ENCODE results near the gene C1QTNF12.

The C1QTNF12 gene, protein sequence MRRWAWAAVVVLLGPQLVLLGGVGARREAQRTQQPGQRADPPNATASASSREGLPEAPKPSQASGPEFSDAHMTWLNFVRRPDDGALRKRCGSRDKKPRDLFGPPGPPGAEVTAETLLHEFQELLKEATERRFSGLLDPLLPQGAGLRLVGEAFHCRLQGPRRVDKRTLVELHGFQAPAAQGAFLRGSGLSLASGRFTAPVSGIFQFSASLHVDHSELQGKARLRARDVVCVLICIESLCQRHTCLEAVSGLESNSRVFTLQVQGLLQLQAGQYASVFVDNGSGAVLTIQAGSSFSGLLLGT

DNA sequence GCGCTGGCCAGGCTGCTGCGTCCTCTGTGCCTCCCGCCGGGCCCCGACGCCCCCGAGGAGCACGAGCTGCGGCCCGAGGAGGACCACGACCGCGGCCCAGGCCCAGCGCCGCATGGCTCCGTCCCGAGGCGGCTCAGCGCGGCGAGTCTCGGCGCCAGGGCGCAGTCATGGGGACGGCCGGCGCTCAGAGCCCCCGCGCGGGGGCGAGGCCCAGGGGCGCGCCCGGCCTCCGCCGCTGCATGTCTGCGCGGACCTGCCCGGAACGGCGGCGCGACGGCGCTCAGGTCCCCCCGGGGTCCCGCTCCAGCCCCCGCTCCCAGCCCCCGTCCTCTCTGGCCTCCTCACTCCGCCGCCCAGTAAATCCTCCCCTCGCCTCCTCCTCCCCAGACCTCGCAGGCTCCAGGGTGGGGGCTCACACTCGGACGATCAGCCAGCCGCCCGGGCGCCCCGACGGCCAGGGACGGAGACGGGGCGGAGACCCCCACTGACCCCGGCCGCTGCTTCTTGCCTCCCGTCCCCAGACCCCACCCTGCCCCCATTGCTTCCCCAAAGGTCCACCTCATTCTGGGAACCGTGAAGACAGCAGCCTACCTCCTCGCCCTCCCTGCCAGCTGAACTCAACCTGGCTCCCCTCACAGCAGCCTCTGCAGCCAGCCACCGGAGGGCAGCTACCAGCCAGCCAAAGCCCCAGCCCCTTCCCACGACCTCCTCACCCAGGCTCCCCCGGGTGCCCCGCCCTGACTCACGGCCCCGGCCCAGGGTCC, at the start of gene C1QTNF12:
Gene C1QTNF12, minus strand, starts transcription at position 146 of the 764 bp plus-strand sequence. Its CDS starts 32 bp downstream, at position 114.
- no peak for DNase-seq

DNA sequence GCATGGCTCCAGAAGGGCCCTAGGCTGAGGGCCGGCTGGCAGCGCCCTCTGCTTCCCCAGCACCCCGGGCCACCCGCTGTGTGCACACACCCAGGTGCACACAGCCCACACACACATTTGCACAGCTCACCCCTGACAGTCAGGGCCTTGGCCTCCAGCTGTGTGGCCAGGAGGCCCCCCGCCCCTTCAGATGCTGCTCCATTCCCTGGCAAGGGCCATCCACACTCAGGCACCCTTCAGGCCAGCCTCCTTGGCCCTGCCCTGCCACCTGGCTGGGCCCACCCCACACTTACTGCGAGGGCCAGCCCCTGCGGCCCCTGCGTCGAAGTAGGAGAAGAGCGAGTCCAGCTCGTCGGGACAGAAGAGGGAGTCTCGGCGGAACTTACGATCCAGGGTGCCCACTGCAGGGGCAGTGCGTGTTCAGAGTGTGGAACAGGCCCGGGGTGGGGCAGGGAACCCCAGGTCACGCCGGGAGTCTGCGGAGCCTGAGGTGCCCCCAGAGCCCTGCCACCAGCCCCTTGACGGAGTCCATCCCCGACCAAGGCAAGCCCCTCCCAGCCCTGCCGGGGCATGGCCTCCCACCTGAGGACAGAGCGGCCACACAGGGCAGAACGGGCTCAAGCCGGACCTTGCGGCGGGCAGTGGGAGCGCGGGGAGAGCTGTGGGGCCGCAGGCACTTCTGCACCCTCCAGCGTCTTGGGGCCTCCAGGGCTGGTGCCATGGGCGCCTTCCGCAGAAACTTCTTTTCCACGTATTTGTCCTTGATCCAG, 48.8 kb upstream of the C1QTNF12 start:
- DNase-seq = no peak

DNA sequence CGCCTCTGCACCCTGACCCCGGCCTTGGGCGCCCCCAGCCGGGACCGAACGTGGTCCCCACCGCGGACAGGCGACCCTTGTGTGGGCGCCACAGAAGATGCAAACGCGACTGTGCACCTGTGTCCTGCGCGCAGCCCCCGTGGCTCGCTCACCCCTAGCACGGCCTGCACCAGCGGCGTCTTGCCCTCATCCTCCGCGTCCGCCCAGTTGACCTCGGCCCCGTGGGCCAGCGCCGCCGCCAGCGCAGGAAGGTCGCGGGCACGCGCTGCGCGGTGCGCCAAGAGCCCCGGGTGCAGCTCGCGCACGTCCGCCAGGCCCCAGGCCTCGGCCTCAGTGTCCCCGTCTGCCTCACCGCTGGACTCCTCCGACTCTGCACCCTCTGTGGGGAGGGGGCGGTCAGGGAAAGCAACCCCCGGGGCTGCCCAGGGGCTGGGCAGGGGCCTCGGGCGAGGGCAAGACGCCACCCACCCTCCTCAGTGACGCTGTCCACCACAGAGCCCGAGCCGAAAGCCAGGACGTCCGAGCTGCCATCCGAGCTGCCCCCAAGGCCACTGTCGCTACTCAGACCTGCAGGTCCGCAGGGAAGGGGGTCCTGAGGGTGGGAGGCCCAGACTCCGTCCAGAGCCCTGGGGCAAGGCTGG, 47.8 kb upstream of the C1QTNF12 start:
- no peak for DNase-seq

DNA sequence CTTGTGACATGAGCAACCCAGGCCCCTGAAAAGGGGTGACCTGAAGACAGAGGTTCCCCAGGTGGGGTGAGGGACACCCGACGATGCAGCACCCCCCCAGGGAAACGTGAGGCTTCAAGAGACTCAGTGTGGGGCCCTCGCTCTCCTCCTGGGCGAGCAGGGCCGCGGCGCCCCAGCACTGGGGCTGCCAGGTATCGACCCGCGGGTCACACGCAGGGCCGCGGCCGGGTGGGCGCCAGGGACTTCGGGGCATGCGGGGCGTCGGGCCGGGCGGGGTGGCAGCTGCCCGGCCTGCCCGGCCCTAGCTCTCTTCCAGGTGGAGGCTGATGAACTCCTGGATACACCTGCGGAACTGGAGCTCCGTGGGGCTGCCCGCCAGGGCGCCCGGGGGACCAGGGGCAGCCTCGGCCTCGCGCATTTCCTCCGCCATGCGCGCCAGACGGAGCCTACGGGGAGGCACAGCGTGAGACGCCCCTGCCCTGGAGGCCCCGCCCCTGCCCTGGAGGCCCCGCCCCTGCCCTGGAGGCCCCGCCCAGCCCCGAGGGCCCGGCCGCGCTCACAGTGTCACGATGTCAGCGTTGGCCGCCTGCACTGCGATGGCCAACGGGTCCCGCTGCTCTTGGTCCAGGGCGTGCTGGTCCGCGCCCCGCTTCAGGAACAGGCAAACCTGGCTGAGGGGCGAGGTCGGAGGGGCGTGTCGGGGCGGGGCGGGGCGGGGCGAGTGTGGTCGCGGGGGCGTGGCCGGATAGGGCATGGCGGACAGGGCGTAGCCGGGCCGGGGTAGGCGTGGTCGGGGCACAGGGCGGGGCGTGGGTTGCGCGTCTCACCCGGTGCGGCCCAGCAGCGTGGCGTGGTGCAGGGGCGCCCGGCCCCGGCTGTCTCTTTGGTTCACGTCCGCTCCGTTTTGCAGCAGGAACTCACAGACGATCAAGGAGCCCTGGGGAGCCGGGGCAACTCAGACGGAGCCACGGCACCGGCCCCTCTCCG, 47.0 kb upstream of the C1QTNF12 start:
- DNase-seq = no peak

DNA sequence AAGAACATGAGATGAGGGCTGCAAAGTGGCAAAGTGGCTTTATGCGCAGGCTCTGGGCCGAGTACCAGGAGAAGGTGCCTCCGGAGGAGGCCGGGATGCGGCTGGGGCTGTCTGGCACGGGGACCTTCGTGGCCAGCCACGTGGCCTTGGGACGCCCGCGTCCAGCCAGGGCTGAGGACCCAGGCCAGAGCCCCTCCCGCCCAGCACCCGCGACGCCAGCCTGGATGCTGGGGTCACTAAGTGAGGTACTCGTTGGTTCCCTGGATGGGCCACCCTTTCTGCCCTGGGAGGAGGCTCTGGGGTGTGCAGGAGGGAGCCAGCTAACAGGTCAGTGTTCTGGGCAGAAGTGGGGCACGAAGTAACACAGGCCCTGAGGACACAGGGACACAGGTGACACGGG, 46.3 kb upstream of the C1QTNF12 start:
- no peak for DNase-seq

DNA sequence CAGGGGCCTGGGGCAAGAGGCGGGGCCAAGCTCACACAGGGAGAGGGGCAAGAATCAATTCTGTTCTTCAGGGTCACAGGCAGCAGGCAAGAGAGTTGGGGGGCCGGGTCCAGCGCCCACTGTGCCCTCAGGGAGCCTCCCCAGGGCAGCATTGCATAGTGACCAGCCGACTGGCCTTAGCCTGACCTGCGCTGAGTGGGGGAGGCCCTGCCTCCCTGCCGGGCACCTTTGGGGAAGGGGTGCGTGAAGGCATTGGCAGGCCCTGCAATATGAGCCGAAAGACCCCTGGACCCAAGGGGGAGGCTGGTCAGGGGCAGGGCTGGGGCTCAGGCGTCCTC, 45.9 kb upstream of the C1QTNF12 start:
- DNase-seq = no peak

DNA sequence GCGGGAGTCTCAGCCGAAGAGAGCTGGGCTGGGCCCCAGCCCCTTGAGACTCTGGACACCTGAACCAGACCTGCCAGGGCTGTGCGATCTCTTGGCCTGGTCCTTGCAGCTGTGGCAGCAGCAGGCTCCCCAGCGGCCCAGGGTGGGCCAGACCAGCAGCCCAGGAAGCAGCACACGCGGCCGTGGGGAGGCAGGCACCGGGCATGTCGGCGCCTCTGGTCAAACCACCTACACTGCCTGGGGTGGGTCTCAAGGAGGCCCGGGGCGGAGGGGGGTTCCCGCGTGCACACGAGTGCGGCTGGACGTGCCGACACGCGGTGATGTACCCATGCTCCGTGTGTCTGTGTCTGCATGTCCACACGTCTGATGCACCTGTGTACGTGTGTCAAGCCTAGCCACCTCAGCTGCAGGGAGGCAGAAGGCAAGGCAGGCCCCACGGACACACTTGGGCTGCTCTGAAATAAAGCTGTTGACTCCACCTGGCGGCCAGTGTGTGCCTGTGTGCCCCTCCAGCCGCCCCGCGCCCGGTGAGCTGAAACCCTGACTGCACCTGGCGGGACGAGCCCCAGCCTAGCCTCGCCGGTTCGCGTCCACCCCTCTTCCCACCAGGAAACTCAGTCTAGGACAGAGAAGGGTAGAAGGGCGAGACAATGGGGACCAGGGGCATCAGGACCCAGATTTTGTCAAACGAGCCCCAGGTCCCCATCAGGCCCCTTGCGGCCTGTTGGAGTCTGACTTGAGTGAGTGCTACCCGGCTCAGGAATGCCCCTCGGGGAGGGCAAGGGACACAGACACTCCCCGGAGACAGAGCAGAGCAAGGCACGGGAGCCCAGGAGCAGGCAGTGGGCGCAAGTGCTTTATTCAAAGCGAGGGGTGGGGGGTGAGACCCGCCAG, 45.3 kb upstream of the C1QTNF12 start:
- no peak for DNase-seq

DNA sequence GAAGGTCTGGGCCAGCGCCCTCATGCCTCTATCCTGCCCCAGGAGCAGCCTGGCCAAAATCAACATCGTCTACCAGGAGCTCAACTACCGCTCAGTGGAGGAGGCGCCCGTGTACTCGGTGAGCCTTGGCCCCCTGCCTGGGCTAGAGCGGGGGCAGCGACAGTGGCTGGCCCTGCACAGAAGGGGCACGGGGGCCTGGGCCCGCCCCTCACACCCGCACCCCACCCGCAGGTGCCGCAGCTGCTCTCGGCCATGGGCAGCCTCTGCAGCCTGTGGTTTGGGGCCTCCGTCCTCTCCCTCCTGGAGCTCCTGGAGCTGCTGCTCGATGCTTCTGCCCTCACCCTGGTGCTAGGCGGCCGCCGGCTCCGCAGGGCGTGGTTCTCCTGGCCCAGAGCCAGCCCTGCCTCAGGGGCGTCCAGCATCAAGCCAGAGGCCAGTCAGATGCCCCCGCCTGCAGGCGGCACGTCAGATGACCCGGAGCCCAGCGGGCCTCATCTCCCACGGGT, 44.6 kb upstream of the C1QTNF12 start:
- DNase-seq = no peak

DNA sequence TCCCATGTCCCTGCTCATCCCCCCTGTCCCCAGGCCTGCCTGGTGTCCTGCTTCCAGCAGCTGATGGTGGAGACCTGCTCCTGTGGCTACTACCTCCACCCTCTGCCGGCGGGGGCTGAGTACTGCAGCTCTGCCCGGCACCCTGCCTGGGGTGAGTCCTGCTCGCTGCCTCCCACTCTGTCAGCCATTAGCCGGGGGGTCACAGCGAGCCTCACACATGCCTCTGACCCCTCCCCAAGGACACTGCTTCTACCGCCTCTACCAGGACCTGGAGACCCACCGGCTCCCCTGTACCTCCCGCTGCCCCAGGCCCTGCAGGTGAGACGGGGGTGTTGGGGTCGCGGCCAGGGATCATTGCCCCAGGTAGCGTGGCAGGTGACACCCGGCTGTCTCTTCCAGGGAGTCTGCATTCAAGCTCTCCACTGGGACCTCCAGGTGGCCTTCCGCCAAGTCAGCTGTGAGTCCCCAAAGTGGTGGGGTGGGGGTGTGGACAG, 43.8 kb upstream of the C1QTNF12 start:
- no peak for DNase-seq

DNA sequence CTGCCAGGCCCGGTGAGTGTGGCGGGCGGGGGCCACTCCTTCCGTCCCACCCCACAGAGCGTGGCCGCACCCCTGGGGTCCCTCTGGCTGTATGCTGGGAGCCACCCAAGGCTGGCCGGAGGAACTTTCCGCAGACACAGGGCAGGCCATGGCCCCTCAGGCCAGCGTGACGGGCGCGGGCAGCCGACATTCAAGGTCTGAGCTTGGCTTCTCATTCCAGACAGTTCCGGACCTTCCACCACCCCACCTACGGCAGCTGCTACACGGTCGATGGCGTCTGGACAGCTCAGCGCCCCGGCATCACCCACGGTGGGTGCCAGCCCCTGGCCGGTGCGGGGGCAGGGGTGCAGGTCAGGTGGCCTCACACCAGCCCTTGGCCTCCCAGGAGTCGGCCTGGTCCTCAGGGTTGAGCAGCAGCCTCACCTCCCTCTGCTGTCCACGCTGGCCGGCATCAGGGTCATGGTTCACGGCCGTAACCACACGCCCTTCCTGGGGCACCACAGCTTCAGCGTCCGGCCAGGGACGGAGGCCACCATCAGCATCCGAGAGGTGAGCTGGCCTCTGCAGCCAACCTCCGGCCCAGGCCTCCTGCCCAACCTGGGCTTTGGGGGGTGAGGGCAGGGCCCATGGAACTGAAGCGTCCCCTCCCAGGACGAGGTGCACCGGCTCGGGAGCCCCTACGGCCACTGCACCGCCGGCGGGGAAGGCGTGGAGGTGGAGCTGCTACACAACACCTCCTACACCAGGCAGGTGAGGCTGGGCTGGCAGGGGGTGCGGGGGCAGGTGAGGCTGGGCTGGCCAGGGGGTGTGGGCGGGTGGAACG, 41.0 kb upstream of the C1QTNF12 start:
- no peak for DNase-seq

DNA sequence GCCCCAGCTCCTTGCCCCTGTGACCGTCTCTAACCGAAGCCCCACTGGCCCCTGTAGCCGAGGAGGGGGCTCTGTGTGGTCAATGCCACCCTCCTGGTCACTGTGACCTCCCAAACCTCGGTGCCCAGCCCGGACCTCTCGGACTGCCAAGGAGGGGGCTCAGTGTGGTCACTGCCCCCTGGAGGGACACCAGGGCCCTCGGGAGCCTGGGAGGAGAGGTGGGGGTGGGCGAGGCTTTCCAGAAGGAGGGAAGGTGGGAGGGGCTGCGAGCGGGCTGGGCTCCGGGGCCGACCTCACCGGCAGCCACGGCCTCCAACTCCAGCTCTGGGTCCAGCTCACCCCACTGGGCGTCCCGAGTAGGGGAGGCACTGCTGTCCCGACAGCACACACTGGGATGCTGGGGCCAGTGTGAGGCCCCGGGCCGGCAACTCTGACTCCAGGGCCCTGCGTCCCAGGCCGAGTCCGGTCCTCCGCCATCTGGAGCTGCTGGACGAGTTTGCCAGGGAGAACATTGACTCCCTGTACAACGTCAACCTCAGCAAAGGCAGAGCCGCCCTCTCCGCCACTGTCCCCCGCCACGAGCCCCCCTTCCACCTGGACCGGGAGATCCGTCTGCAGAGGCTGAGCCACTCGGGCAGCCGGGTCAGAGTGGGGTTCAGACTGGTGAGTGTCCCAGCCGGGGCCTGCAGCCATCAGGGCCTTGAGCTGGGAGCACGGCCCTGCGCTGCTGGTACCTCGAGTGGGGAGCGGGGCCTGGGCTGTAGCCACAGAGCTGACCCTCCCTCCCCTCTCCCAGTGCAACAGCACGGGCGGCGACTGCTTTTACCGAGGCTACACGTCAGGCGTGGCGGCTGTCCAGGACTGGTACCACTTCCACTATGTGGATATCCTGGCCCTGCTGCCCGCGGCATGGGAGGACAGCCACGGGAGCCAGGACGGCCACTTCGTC, 40.1 kb upstream of the C1QTNF12 start:
- DNase-seq = no peak

DNA sequence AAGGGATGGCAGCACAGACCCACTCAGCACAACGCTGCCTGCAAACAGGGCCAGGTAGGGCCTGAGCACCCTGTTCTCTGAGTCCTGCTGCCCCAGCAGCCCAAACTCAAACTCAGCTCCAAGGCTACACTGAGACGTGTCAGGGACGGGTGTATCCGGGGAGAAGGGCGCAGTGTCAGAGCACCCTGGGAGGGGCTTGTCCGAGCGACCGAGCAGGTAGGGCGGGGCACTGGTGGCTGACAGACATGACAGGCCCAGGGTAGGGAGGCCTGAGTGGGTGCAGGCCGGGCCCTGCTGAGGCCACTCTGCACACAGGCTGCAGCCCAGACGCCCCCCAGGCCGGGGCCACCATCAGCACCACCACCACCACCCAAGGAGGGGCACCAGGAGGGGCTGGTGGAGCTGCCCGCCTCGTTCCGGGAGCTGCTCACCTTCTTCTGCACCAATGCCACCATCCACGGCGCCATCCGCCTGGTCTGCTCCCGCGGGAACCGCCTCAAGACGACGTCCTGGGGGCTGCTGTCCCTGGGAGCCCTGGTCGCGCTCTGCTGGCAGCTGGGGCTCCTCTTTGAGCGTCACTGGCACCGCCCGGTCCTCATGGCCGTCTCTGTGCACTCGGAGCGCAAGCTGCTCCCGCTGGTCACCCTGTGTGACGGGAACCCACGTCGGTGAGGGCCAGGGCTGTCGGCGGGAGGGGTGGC, 39.2 kb upstream of the C1QTNF12 start:
- no peak for DNase-seq

DNA sequence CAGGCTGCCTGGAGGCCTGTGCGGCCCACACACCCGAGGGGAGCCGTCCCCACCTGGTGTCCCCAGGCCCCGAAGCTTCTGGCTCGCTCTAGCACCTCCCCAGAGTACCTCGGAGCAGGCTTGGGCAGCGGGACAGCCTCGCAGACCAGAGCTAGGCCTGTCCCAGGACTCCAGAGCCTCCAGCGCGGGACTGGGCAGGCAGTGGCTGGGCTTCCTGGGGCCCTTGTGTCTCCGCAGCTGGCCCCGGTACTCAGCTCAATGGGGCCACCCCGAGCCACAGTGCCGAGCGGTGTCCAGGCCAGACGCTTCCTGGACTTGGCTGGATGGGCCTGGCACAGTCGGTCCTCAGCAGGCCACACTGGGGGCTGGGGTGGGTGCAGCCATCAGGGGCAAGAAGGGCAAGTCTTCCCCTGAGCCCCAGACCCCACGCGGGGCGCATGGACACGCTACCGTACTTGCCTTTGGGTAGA, 38.6 kb upstream of the C1QTNF12 start:
- DNase-seq = no peak

DNA sequence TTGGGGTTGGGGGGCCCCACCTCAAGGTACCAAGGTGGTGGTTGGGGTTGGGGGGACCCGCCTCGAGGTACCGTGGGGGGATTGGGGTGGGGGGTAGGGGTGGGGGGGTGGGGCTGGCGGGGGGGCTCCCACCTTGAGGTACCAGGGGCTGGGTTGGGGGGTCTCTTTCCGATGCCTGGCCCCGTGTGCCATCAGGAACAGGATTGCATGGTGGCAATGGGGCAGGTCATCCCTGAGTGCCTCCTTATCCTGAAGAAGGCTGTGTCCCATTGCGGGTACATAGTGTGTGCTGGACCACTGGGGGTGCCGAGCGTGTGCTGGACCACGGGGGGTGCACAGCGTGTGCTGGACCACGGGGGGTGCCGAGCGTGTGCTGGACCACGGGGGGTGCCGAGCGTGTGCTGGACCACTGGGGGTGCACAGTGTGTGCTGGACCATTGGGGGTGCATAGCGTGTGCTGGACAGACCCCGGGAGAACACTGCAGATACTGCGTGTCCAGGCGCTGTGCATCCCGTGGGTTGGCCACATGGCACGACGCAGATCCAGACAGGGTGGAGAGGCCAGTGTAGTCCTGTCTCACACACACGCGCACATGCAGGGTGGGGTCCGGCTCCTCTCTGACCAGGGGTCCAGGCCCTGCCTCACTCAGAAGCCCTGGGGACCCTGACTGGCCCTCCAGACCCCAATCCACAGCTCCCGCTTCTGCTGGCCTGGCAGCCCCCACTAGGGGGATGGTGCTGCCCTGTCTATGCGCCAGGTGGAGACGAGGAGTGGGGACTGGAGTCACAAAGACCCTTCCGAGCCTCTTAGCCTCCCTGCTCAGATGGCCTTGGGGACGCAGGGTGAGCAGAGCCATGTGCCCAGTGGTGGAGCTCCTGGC, 37.9 kb upstream of the C1QTNF12 start:
- DNase-seq = no peak

DNA sequence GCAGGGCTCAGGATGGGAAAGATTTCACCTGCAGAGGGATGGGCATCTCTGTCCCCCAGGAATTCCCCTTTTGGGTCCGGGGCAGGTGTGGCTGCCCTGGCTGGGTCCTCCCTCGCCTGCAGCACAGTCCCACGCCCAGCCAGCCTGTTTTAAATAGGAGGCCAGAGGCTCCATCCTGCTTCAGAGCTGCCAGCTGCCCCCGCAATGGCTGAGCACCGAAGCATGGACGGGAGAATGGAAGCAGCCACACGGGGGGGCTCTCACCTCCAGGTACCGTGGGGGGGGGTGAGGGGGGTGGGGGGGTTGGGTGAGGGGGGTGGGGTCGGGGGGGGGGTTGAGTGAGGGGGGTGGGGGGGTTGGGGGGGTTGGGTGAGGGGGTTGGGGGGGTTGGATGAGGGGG, 37.3 kb upstream of the C1QTNF12 start:
- no peak for DNase-seq

DNA sequence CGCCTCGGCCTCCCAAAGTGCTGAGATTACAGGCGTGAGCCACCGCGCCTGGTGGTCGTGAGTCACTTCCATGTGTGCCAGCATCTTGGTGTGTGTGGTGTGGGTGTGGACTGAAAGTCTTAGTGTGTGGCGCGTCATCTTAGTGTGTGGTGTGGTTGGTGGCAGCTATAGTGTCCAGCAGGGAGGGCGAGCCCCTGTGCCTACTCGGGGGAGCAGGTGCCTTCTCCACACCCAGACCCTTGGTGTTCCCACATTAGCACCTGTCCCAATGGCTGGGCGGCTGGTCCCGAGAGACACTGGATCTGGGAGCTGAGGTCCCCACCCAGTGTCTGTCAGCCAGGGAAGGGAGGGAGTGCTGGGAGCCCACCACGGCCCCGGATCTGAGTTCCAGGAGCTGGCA, 36.5 kb upstream of the C1QTNF12 start:
- no peak for DNase-seq

Measured in NCI-H2081 treated with DMSO at 0.1 percent for 48 hours (cell line).